Measurements from ENCODE around the gene UBE2G2. TPM values are rescaled to one million over a fixed set of nuclear protein-coding genes. Genes with fewer than 3 reads are reported as not detected.

Gene UBE2G2
- total and polyA plus RNA-seq, 2 experiments from 2014 or later: 39.1 to 64.4 TPM

DNA sequence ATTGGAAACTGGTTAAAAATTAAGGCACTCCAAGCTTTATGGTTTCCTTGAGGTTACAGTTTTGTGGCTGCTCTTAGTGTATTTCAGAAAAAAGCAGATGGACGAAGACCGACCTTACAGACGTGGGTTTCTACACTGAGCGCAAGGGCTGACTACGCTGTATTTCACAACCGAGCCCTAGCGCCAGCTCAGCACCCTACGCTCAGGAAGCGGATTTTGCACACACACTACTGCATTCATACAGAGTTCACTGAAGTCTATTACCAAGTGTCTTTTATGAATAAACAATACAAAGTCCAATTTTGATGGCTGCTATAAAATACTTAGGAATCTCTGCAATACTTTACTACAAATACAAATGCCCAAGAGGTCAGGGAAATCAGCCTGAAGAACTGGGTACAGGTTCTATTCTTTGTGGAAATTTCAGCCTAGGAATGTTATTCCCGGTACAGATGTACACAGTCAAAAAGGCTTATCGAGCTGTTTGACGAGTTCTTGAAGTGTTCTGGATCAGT, 48.1 kb upstream of the UBE2G2 start:
- no peaks in the 10 kb centered on the region for H4K20me1 ChIP-seq (ENCODE audit: insufficient read depth)
- no peaks in the 10 kb centered on the region for H3K27me3 ChIP-seq (replicated peaks; ENCODE audit: insufficient read depth)
- H3K27ac ChIP-seq: no peak overlapping the region
- no peak overlapping the region for H3K9ac ChIP-seq
- no peak overlapping the region for H3K4me2 ChIP-seq (ENCODE audit: unreplicated experiment)
- peaks cover 62% of the 10 kb centered on the region for H3K79me2 ChIP-seq (ENCODE audit: insufficient read depth)
- DNase-seq: no peak
- no peak overlapping the region for H2AFZ ChIP-seq
- H3K9me2 ChIP-seq (ENCODE audit: insufficient read depth): no peaks in the 10 kb centered on the region
- TF ChIP-seq EZH2phosphoT487 (IDR thresholded peaks at IDR 0.05; ENCODE audit: insufficient read depth, low read depth) (no peak), EZH2 (IDR thresholded peaks at IDR 0.05; ENCODE audit: insufficient read depth, poor library complexity, severe bottlenecking) (no peak)
- in situ Hi-C loops (cut with MboI): no loop called here
- H3F3A ChIP-seq (ENCODE audit: insufficient read depth): peaks cover 11% of the 10 kb centered on the region
- H3K36me3 ChIP-seq (ENCODE audit: low read depth): peaks cover 48% of the 10 kb centered on the region
- no peaks in the 10 kb centered on the region for H3K9me3 ChIP-seq (ENCODE audit: low read depth)
- peaks cover 9% of the 10 kb centered on the region for H3K4me1 ChIP-seq (ENCODE audit: insufficient read depth)
- 98 to 99% methylated on average over 12 of the region's 12 CpGs for WGBS, 2 experiments (ENCODE audit: low coverage in 1 of 2, low lambda C conversion rate in 2 of 2, missing lambda C conversion rate in 2 of 2)
- no peak overlapping the region for H3K4me3 ChIP-seq

DNA sequence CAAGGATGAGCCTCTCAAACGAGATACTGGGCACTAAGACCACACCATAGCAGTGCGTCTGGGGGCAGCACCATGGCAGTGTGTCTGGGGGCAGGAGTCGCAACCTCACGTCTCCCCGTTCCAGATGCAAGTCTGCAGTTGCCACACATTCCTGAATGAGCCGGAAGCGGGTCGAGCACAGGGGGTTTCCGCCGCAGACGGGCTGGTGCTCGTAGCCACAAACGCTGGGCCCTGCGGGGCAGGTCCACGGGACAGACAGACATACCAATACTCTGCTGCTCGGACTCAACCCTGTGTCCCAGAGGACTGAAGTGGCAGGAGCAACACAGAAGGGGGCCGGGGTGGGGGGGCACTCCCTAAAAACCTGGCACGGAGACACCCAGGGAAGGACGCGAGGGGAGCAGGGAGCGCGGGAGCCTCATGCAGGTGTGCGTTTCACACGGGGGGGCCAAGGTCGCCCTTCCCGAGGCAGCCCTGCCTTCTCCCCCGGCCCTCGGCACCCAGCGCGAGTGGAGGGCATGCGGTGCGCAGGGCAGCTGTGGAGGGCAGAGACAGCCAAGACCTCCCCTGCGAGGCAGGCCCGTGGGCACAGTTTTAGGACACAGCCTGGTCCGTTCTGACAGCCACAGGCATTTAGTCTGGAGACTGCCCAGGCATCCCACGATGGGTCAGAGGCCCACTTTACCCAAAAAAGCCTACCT, 47.4 kb upstream of the UBE2G2 start:
- H4K20me1 ChIP-seq (ENCODE audit: insufficient read depth): no peaks in the 10 kb centered on the region
- TF ChIP-seq EZH2phosphoT487 (IDR thresholded peaks at IDR 0.05; ENCODE audit: insufficient read depth, low read depth): no peak
- no peak for TF ChIP-seq EZH2 (IDR thresholded peaks at IDR 0.05; ENCODE audit: insufficient read depth, poor library complexity, severe bottlenecking)
- H3K4me2 ChIP-seq (ENCODE audit: unreplicated experiment): no peak overlapping the region
- peaks cover 11% of the 10 kb centered on the region for H3F3A ChIP-seq (ENCODE audit: insufficient read depth)
- no peaks in the 10 kb centered on the region for H3K27me3 ChIP-seq (replicated peaks; ENCODE audit: insufficient read depth)
- whole genome bisulfite sequencing, 2 experiments (ENCODE audit: low coverage in 1 of 2, low lambda C conversion rate in 2 of 2, missing lambda C conversion rate in 2 of 2): 93 to 96% methylated on average over 32 to 36 of the region's 36 CpGs
- no peaks in the 10 kb centered on the region for H3K9me3 ChIP-seq (ENCODE audit: low read depth)
- H2AFZ ChIP-seq: no peak overlapping the region
- no peaks in the 10 kb centered on the region for H3K9me2 ChIP-seq (ENCODE audit: insufficient read depth)
- H3K79me2 ChIP-seq (ENCODE audit: insufficient read depth): peaks cover 55% of the 10 kb centered on the region
- in situ Hi-C loops (cut with MboI): no loop called here
- no peak overlapping the region for H3K4me3 ChIP-seq
- no peak overlapping the region for H3K27ac ChIP-seq
- H3K36me3 ChIP-seq (ENCODE audit: low read depth): peaks cover 41% of the 10 kb centered on the region
- no peak overlapping the region for H3K9ac ChIP-seq
- peaks cover 9% of the 10 kb centered on the region for H3K4me1 ChIP-seq (ENCODE audit: insufficient read depth)
- no peak for DNase-seq

GRCh38 chr21:44847261-44848056, 45.8 kb upstream of the UBE2G2 start:
- H3K4me1 ChIP-seq (ENCODE audit: insufficient read depth): peaks cover 9% of the 10 kb centered on the region
- H3F3A ChIP-seq (ENCODE audit: insufficient read depth): peaks cover 11% of the 10 kb centered on the region
- H3K4me3 ChIP-seq: no peak overlapping the region
- no peak overlapping the region for H2AFZ ChIP-seq
- no peak for DNase-seq
- no peaks in the 10 kb centered on the region for H3K9me2 ChIP-seq (ENCODE audit: insufficient read depth)
- in situ Hi-C loops (cut with MboI): no loop called here
- H3K27me3 ChIP-seq (replicated peaks; ENCODE audit: insufficient read depth): 0 out of 2 replicates have a peak, but pooled peaks cover 6% of the 10 kb centered on the region
- H3K9ac ChIP-seq: no peak overlapping the region
- H4K20me1 ChIP-seq (ENCODE audit: insufficient read depth): no peaks in the 10 kb centered on the region
- WGBS, 2 experiments (ENCODE audit: low coverage in 1 of 2, low lambda C conversion rate in 2 of 2, missing lambda C conversion rate in 2 of 2): 86 to 90% methylated on average over 24 of the region's 24 CpGs
- H3K9me3 ChIP-seq (ENCODE audit: low read depth): no peaks in the 10 kb centered on the region
- TF ChIP-seq EZH2 (IDR thresholded peaks at IDR 0.05; ENCODE audit: insufficient read depth, poor library complexity, severe bottlenecking) (no peak), EZH2phosphoT487 (IDR thresholded peaks at IDR 0.05; ENCODE audit: insufficient read depth, low read depth) (no peak)
- no peak overlapping the region for H3K4me2 ChIP-seq (ENCODE audit: unreplicated experiment)
- H3K27ac ChIP-seq: no peak overlapping the region; the same call in 1 of the 2 replicates
- H3K79me2 ChIP-seq (ENCODE audit: insufficient read depth): peaks cover 39% of the 10 kb centered on the region
- H3K36me3 ChIP-seq (ENCODE audit: low read depth): peaks cover 37% of the 10 kb centered on the region

DNA sequence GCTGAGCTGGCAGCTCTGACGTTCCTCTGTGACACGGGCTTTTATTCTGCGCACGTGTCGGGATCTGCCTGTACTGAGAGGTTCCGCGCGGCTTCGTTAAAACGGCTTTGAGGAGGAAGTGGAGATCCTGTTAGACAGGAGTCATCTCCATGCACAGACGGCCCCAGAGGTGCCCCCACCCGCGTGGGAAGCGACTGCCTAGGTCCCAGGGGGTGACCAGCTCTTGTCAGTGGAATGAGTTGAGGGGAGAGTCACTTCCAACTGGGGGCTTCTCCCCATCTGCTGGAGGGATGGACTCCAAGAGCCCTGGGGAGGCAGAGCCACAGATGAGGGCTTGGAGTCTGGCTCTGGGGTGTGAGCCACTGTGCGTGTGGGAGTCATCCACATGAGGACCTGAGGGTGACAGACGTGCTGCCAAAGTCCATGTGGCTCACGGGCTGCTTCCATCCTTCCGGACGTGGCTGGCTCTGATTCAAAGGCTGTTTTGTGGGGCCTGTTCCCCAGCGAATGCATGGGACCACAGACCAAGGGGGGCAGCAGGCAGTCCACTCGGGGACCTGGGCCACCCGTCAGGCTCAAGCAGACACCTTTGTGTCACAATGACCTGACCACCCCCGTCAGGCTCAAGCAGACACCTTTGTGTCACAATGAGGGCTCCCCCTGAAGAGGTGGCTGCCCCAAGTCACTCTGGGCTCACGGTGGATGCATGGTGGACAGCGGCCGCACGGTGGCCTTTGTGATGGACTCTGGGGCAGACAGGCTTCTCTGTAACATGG, 45.1 kb upstream of the UBE2G2 start:
- H3K4me2 ChIP-seq (ENCODE audit: unreplicated experiment): peak overlapping the region; percentile 80
- in situ Hi-C loops (cut with MboI): no loop called here
- 23 to 24% methylated on average over 24 to 27 of the region's 27 CpGs for WGBS, 2 experiments (ENCODE audit: low coverage in 1 of 2, low lambda C conversion rate in 2 of 2, missing lambda C conversion rate in 2 of 2)

More for the DNA sequence above, 45.1 kb upstream of the UBE2G2 start:
- H3K27me3 ChIP-seq (replicated peaks; ENCODE audit: insufficient read depth): 0 out of 2 replicates have a peak, but pooled peaks cover 6% of the 10 kb centered on the region
- H3K9ac ChIP-seq: peak overlapping the region; percentile 79
- peak overlapping the region; percentile 54 for H2AFZ ChIP-seq
- TF ChIP-seq EZH2 (IDR thresholded peaks at IDR 0.05; ENCODE audit: insufficient read depth, poor library complexity, severe bottlenecking) (no peak), EZH2phosphoT487 (IDR thresholded peaks at IDR 0.05; ENCODE audit: insufficient read depth, low read depth) (no peak)
- peaks cover 11% of the 10 kb centered on the region for H3F3A ChIP-seq (ENCODE audit: insufficient read depth)
- H3K27ac ChIP-seq: peak overlapping the region; percentile 73
- peaks cover 9% of the 10 kb centered on the region for H3K4me1 ChIP-seq (ENCODE audit: insufficient read depth)
- peaks cover 32% of the 10 kb centered on the region for H3K79me2 ChIP-seq (ENCODE audit: insufficient read depth)
- H3K36me3 ChIP-seq (ENCODE audit: low read depth): peaks cover 30% of the 10 kb centered on the region
- DNase-seq: peak; percentile 92
- no peaks in the 10 kb centered on the region for H4K20me1 ChIP-seq (ENCODE audit: insufficient read depth)
- H3K9me2 ChIP-seq (ENCODE audit: insufficient read depth): no peaks in the 10 kb centered on the region
- H3K4me3 ChIP-seq: peak overlapping the region; percentile 63
- no peaks in the 10 kb centered on the region for H3K9me3 ChIP-seq (ENCODE audit: low read depth)
